Smooth muscle cell (in vitro differentiated cells): ENCODE measurements around the gene WFIKKN1. TPM values are rescaled to one million over a fixed set of nuclear protein-coding genes. Genes with fewer than 3 reads are reported as not detected.
A peak's percentile ranks its signal among the peaks of the same experiment; 100 is the strongest.

Experiments used
- DNase-seq: peaks from one replicate; lab custom pipeline; 2025; ENCODE audit not compliant: unreplicated experiment; lab: John Stamatoyannopoulos, UW
- H2AFZ ChIP-seq: fragments of 200-600 bp; sonication (generic); 2 replicates; pipeline ENCODE4 v1.6.0; 2016; ENCODE audit warnings: antibody characterized with exemption, low read depth, mild to moderate bottlenecking
- H3F3A ChIP-seq: fragments of 200-600 bp; sonication (generic); 2 replicates; pipeline ENCODE4 v1.6.0; 2017; ENCODE audit warnings: antibody characterized with exemption, low read depth
- H3K27ac ChIP-seq: fragments of 200-600 bp; sonication (generic); 2 replicates; pipeline ENCODE4 v1.5.1; 2016; ENCODE audit warnings: low read depth, mild to moderate bottlenecking
- H3K27me3 ChIP-seq: fragments of 200-600 bp; sonication (generic); 2 replicates; pipeline ENCODE4 v1.6.1; 2016; ENCODE audit warnings: low read depth, mild to moderate bottlenecking
- H3K36me3 ChIP-seq: fragments of 200-600 bp; sonication (generic); 2 replicates; pipeline ENCODE4 v1.5.1; 2016; ENCODE audit warnings: low read depth
- H3K4me1 ChIP-seq: fragments of 200-600 bp; sonication (generic); 2 replicates; pipeline ENCODE4 v1.5.1; 2016; ENCODE audit warnings: low read depth
- H3K4me2 ChIP-seq: fragments of 200-600 bp; sonication (generic); 2 replicates; pipeline ENCODE4 v1.6.0; 2016; ENCODE audit warnings: mild to moderate bottlenecking
- H3K4me3 ChIP-seq: fragments of 200-600 bp; sonication (generic); 2 replicates; pipeline ENCODE4 v1.5.1; 2016; ENCODE audit warnings: mild to moderate bottlenecking
- H3K79me2 ChIP-seq: fragments of 200-600 bp; sonication (generic); 2 replicates; pipeline ENCODE4 v1.6.0; 2016; ENCODE audit warnings: low read depth, mild to moderate bottlenecking
- H3K9ac ChIP-seq: fragments of 200-600 bp; sonication (generic); 2 replicates; pipeline ENCODE4 v1.6.0; 2016; ENCODE audit warnings: low read depth
- H3K9me3 ChIP-seq: fragments of 200-600 bp; sonication (generic); replicated peaks from 2 replicates; pipeline ENCODE4 v1.5.1; 2016; ENCODE audit warnings: low read depth
- H4K20me1 ChIP-seq: fragments of 200-600 bp; sonication (generic); 2 replicates; pipeline ENCODE4 v1.6.0; 2016; ENCODE audit warnings: low read depth
- CTCF ChIP-seq: fragments of 200-600 bp; sonication (generic); IDR thresholded peaks from 2 replicates; pipeline ENCODE4 v1.5.1; 2017; ENCODE audit warnings: borderline replicate concordance, mild to moderate bottlenecking, antibody characterized with exemption; ENCODE audit not compliant: insufficient read depth, poor library complexity, severe bottlenecking
- WGBS: methylation state at CpG from one replicate; pipeline ENCODE4 v1.1.7; 2016; ENCODE audit warnings: low lambda C conversion rate; 5-methylcytosine and 5-hydroxymethylcytosine counted together
- polyA plus RNA-seq: library from polyadenylated mRNA; unstranded; fragments of >200 nt; fragmentation: Nextera tagmentation; extraction: Ambion mirVana; gene quantifications from 2 replicates; pipeline ENCODE4 v1.2.1, GENCODE V29; 2016
- total RNA-seq: library from RNA; depleted of rRNA; stranded (reverse); fragments of >200 nt; gene quantifications from 2 replicates; pipeline ENCODE4 v1.2.3, GENCODE V29; 2014

WFIKKN1 gene
- total and polyA plus RNA-seq, 2 experiments from 2014 or later, result 0.77 TPM; not detected in 1

- DNase-seq, result no peak
- Histone ChIP-seq H3F3A (no peaks in the 10 kb centered on the region), H3K27me3 (no peaks in the 10 kb centered on the region), H3K4me1 (peaks cover 6% of the 10 kb centered on the region), H2AFZ (no peak overlapping the region), H3K9ac (peak overlapping the region; percentile 85), H4K20me1 (peaks cover 55% of the 10 kb centered on the region), H3K36me3 (no peaks in the 10 kb centered on the region), H3K79me2 (peaks cover 56% of the 10 kb centered on the region), H3K4me2 (peak overlapping the region; percentile 93), H3K27ac (no peak overlapping the region), H3K9me3 (no peaks in the 10 kb centered on the region), H3K4me3 (peak overlapping the region; percentile 94)
- TF ChIP-seq CTCF, result no peak
- 75% methylated on average over 10 of the region's 10 CpGs for WGBS
Measured at GRCh38 chr16:590815-591200, 40.0 kb upstream of the WFIKKN1 start.

GRCh38 chr16:591231-591630 lies 39.6 kb upstream of the WFIKKN1 start:
- Histone ChIP-seq H3K79me2 (peaks cover 60% of the 10 kb centered on the region), H3F3A (no peaks in the 10 kb centered on the region)
- WGBS, result 88% methylated on average over 8 of the region's 8 CpGs

GRCh38 chr16:591892-592517 lies 38.8 kb upstream of the WFIKKN1 start:
- WGBS, result 89% methylated on average over 15 of the region's 15 CpGs
- peak overlapping the region; percentile 93 for H3K4me2 ChIP-seq

More at GRCh38 chr16:591231-591630, 39.6 kb upstream of the WFIKKN1 start:
- Histone ChIP-seq H3K4me3 (peak overlapping the region; percentile 94), H3K36me3 (no peaks in the 10 kb centered on the region), H3K4me2 (peak overlapping the region; percentile 93), H3K27ac (no peak overlapping the region), H4K20me1 (peaks cover 59% of the 10 kb centered on the region), H3K9me3 (no peaks in the 10 kb centered on the region), H3K27me3 (no peaks in the 10 kb centered on the region), H3K9ac (no peak overlapping the region), H3K4me1 (peaks cover 6% of the 10 kb centered on the region), H2AFZ (no peak overlapping the region)
- DNase-seq, result no peak
- TF ChIP-seq CTCF, result no peak

More at GRCh38 chr16:591892-592517, 38.8 kb upstream of the WFIKKN1 start:
- Histone ChIP-seq H3K36me3 (no peaks in the 10 kb centered on the region), H3K9ac (no peak overlapping the region), H3K27ac (no peak overlapping the region), H3F3A (no peaks in the 10 kb centered on the region), H3K4me1 (peaks cover 6% of the 10 kb centered on the region), H4K20me1 (peaks cover 67% of the 10 kb centered on the region), H3K79me2 (peaks cover 66% of the 10 kb centered on the region), H3K4me3 (no peak overlapping the region), H3K27me3 (no peaks in the 10 kb centered on the region), H3K9me3 (no peaks in the 10 kb centered on the region), H2AFZ (no peak overlapping the region)
- TF ChIP-seq CTCF, result no peak
- DNase-seq, result no peak
